ENCODE data around the gene BAG2.

DNA sequence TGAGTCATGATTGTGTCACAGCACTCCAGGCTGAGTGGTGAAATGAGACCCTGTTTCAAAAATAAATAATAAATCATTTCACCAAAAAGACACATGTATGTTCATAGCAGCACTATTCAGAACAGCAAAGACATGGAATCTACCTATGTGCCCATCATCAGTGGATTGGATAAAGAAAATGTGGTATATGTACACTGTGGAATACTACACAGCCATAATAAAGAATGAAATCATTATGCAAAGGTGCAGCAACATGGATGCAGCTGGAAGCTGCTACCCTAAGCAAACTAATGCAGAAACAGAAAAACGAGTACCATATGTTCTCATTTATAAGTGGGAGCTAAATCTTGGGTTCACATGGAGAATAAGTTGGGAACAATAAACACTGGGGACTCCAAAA lies 49.0 kb upstream of the BAG2 start:
- TF ChIP-seq ZSCAN29 (CRISPR knock-in tag; conservative IDR thresholded peaks at IDR 0.05) (no peak), SRSF4 (IDR thresholded peaks at IDR 0.05; ENCODE audit: low read depth, low read length, poor library complexity, severe bottlenecking) (no peak), CHD4 (IDR thresholded peaks at IDR 0.05; ENCODE audit: borderline replicate concordance, low read length) (no peak), FOSL2 (CRISPR knock-in tag; IDR thresholded peaks at IDR 0.05) (no peak), CHCHD3 (CRISPR knock-in tag; IDR thresholded peaks at IDR 0.05) (no peak)
- TF ChIP-seq, protein P1, sequence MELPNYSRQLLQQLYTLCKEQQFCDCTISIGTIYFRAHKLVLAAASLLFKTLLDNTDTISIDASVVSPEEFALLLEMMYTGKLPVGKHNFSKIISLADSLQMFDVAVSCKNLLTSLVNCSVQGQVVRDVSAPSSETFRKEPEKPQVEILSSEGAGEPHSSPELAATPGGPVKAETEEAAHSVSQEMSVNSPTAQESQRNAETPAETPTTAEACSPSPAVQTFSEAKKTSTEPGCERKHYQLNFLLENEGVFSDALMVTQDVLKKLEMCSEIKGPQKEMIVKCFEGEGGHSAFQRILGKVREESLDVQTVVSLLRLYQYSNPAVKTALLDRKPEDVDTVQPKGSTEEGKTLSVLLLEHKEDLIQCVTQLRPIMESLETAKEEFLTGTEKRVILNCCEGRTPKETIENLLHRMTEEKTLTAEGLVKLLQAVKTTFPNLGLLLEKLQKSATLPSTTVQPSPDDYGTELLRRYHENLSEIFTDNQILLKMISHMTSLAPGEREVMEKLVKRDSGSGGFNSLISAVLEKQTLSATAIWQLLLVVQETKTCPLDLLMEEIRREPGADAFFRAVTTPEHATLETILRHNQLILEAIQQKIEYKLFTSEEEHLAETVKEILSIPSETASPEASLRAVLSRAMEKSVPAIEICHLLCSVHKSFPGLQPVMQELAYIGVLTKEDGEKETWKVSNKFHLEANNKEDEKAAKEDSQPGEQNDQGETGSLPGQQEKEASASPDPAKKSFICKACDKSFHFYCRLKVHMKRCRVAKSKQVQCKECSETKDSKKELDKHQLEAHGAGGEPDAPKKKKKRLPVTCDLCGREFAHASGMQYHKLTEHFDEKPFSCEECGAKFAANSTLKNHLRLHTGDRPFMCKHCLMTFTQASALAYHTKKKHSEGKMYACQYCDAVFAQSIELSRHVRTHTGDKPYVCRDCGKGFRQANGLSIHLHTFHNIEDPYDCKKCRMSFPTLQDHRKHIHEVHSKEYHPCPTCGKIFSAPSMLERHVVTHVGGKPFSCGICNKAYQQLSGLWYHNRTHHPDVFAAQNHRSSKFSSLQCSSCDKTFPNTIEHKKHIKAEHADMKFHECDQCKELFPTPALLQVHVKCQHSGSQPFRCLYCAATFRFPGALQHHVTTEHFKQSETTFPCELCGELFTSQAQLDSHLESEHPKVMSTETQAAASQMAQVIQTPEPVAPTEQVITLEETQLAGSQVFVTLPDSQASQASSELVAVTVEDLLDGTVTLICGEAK (IDR thresholded peaks at IDR 0.05), result no peak
- TF ChIP-seq, protein P1 (CRISPR knock-in tag; IDR thresholded peaks at IDR 0.05), result no peak
- TF ChIP-seq, protein P2, sequence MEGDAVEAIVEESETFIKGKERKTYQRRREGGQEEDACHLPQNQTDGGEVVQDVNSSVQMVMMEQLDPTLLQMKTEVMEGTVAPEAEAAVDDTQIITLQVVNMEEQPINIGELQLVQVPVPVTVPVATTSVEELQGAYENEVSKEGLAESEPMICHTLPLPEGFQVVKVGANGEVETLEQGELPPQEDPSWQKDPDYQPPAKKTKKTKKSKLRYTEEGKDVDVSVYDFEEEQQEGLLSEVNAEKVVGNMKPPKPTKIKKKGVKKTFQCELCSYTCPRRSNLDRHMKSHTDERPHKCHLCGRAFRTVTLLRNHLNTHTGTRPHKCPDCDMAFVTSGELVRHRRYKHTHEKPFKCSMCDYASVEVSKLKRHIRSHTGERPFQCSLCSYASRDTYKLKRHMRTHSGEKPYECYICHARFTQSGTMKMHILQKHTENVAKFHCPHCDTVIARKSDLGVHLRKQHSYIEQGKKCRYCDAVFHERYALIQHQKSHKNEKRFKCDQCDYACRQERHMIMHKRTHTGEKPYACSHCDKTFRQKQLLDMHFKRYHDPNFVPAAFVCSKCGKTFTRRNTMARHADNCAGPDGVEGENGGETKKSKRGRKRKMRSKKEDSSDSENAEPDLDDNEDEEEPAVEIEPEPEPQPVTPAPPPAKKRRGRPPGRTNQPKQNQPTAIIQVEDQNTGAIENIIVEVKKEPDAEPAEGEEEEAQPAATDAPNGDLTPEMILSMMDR (CRISPR knock-in tag; IDR thresholded peaks at IDR 0.05), result no peak

All from HepG2 (cell line).